Umbilical cord (tissue), 2 donors: Measurements from ENCODE around the gene VWDE. TPM values are rescaled to one million over a fixed set of nuclear protein-coding genes. Genes with fewer than 3 reads are reported as not detected.
"Not testable (repeated sequence)": the region's sequence is repeated elsewhere in the genome, so short reads cannot be mapped to it uniquely, and the experiment has no call there.

Experiments used
- DNase-seq: peaks from one replicate; pipeline ENCODE4 v3.0.0-alpha.2; 2015; ENCODE audit warnings: low spot score
- total RNA-seq: library from RNA; depleted of rRNA; stranded (reverse); fragments of >200 nt; gene quantifications from one replicate; pipeline ENCODE4 v1.2.3, GENCODE V29; 2014; ENCODE audit warnings: low replicate concordance; ENCODE audit not compliant: insufficient read depth

The VWDE gene
- 13.0 TPM for total RNA-seq

DNA sequence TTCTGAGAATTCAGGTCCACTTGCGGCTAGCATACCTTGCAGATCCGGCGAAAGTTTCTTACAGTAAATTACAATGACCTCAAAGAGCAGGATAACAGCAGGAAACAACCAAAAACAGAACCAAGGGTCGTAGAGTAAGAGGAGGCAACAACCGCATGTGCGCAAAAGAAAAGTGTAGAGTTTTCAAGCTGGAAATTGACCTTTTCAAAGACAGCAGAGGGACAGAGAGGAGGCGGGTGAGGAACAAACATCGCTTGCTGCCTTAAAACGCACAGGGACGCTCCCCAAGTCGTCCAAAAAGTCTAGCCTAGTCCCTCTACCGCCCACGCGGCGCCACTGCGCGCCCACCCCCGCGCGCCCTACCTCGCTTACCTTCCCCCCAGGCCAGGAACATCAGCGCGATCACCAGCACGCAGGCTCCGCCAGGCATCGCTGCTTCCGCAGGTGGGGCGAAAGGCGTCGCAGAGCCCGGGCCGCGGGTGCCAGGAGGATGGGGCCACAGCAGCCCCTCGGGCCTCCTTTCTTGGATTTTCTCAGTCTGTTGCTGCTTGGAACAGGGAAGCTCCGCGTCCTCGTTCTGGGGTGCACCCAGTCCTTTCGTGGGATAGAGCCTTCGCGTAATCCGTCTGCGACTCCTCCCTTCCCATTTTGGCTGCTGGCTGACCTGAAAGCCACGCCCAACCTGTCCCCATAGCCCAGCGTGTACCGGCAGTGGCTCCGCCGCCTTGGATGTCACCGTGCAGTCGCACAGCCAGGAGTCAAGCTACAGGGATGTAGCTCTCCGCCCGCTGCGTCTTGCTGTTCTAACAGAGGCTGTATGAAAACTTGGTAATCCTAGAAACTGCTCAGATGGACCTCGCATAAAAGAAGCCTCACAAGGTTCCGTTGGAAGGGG is at the start of gene VWDE:
TSS of gene VWDE (minus strand) at position 579 of the 895 bp plus-strand sequence. CDS start at position 430, 149 bp downstream.
- peak; percentile 6 for DNase-seq

DNA sequence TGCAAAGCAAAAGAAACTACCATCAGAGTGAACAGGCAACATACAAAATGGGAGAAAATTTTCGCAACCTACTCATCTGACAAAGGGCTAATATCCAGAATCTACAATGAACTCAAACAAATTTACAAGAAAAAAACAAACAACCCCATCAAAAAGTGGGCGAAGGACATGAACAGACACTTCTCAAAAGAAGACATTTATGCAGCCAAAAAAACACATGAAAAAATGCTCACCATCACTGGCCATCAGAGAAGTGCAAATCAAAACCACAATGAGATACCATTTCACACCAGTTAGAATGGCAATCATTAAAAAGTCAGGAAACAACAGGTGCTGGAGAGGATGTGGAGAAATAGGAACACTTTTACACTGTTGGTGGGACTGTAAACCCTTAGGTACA is 49.5 kb upstream of the VWDE start:
- DNase-seq, result not testable (repeated sequence)

DNA sequence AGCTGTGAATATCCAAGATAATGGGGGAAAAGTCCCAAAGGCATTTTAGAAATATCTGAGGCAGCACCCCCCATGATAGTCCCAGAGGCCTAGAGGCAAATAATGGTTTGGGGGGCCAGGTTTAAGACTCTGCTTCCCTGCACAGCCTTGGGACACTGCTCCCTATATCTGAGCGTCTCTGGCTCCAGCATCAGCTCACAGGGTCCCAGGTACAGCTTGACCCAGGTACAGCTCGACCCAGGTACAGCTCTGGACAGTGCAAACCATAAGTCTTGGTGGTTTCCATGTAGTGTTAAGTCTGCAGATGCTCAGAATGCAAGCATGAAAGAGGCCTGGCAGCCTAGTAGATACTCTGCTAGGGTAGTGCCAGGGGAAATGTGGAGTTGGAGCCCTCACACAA is 47.0 kb upstream of the VWDE start:
- no peak for DNase-seq

GRCh38 chr7:12444785-12445184 is 41.1 kb upstream of the VWDE start:
- DNase-seq, result no peak

DNA sequence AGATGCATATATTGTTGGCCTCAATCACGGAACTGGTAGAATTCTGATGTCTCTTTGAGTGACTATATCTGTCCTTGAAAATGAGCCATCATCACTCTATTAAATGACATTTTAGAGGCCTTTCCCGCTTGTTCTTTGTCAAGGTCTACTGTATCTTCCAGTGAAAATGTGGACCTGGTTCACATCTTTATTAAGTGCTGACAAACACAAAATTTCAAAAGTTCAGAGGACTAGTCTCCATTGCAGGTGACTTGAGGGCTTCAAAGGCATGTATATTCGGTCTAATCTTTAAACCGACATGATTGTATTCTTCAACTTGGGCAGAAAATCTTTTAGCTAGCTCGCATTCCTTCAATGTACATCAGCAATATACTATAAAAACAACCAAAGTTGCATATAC is 36.6 kb upstream of the VWDE start:
- no peak for DNase-seq

GRCh38 chr7:12436896-12437535 is 33.4 kb upstream of the VWDE start:
- peak; percentile 18 for DNase-seq

- no peak for DNase-seq
These were observed 32.5 kb upstream of the VWDE start for GRCh38 chr7:12436126-12436525.

DNA sequence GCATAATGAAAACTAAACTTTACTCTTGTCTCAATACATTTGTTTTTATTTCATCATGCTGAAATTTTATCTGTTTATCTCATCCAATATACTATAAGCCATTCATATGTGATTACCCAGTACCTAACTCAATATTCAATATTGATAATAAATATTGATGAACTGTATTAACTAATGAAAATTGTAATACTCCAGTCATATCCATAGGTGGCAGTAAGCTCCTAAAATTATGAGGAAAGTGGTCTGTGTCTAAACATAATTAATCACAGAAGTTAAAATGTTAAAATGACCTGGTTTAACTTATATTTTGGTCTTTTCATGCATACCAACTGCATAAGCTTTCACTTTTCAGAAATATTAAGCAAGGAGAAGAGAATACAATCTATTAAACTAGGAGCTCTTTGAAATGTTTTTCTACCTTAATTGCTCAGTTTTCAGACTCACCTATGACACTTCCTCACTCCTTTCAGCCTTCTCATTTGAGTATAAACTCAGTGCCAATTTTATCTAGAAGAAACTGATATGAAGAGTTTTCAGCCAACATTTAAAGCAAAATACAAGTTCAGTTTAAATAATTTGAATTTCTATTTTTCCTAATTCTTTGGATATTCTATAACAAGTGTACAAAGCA is 30.5 kb upstream of the VWDE start:
- DNase-seq, result no peak

DNA sequence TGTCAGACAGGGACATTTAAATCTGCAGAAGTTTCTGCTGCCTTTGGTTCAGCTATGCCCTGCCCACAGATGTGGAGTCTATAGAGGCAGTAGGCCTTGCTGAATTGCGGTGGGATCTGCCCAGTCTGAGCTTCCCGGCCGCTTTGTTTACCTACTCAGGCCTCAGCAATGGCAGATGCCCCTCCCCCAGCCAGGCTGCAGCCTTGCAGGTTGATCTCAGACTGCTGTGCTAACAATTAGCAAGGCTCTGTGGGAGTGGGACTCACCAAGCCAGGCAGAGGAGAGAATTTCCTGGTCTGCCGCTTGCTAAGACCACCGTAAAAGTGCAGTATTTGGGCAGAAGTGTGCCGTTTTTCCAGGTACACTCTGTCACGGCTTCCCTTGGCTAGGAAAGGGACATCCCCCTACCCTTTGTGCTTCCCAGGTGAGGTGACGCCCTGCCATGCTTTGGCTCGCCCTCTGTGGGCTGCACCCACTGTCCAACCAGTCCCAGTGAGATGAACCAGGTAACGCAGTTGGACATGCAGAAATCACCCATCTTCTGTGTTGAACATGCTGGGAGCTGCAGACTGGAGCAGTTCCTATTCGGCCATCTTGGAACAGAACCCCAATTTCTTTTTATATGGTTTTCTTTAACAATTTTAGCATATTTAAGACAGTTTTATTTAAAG is 28.4 kb upstream of the VWDE start:
- no peak for DNase-seq

DNA sequence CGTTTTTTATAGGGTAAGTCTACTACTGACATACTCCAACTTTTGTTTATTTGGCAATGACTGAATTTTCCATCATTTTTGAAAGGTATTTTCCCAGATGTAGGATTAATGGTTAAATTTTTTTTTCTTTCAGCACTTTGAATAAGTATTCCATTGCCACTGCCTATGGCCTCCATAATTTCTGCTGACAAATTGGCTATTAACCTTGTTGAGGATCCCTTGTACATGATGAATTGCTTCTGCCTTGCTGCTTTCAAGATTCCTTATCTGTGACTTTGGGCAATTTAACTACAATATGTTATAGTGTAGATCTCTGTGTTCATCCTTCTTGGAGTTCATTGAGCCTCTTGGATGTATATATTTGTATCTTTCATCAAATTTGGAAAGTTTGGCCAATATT is 21.6 kb upstream of the VWDE start:
- no peak for DNase-seq

DNA sequence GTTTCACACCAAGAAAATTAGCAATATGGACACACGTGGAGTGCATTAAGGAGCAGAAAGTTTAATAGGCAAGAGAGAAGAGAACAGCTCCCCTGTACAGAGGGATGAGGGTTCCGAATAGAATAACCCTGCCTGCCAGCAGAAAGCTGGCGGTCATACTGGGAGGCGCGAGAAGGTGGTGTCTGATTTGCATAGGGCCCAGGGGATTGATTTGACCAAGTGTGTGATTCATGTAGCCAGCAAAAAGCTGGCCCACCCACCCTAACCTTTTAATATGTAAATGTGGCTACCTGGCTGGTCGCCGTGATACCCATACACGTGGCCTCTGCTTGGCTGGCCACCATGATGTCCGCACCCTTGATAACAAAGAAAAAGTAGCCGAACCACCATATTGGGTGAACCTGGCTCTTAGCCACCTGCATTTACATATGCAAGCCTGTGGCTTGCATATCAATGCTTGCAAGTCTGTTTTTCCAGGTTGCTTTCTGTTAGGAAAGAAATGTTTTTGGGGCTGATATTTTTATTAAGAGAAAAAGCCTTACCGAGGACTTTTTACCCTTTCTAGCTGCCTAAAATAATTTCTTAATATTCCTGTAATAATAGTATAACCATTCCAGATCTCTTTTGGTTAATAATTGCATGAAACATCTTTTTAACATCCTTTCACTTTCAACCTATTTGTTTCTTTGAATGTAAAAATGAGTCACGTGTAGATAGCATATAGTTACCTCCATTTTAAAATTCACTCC is 20.5 kb upstream of the VWDE start:
- no peak for DNase-seq

- no peak for DNase-seq
These were observed 19.8 kb upstream of the VWDE start for GRCh38 chr7:12423355-12423996.

DNA sequence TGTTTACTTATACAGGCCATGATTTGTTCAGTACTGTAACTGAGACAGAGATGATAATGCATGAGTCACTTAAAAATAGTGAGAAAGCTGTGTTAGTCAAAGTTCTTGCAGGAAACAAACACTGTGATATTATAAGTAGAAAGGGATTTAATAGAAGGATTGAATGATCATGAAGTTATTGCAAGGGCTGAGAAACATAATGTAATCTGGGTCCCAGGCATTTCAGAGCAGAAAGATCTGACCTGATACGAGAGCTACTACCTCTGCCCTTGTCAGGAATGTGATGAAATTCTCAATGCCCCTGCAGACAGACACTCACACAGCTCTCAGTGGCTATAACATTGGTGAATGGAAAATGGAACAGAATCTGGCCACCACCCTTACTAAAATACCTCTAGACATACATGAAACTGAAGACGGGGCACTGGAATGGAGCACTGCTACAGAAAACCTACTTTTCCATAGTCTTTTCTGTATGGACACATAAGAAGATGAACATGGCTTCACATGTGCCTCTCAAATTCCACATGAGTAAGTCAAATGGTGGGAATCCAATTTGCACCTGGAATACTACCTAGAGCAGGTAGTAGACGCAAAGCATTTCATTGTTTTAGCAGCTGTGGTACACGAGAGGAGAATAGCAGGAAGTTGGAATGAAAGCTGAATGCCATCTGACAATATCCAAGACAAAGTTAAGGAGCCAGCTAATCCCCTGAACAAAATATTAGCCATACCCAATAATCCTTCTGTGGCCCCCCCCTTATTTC is 19.1 kb upstream of the VWDE start:
- DNase-seq, result no peak

DNA sequence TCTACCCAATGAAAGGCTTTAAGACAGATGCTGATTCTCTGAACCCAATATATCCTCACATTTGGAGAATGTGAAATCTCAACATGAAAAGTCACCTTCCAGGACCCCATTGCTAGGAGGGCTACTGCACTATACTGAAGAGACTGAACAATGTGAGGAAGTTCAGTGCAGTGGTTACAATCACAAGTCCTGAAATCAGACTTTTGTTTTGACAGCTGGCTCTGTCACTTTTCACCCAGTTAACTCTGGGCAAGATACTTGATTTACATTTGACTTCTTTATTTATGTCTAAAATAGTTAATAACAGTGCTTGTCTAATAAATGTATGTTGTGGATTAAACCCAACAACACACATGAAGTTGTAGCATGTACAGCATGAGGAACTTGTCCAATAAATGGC is 14.8 kb upstream of the VWDE start:
- no peak for DNase-seq

DNA sequence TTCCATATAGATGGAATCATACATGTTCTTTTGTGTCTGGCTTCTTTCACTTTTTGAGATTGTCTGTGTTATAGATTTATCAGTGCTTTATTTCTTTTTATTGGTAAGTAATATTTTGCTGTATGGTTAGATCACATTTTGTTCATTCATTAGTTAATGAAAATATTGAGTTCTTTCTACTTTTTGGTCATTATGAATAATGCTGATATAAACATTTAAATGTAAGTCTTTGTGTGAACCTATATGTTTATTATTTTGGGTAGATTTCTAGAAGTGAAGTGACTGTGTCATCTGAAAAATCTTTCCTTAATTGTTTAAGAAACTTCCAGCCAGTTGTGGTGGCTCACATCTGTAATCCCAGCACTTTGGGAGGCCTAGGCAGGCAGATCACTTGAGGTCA is 11.4 kb upstream of the VWDE start:
- DNase-seq, result no peak

DNA sequence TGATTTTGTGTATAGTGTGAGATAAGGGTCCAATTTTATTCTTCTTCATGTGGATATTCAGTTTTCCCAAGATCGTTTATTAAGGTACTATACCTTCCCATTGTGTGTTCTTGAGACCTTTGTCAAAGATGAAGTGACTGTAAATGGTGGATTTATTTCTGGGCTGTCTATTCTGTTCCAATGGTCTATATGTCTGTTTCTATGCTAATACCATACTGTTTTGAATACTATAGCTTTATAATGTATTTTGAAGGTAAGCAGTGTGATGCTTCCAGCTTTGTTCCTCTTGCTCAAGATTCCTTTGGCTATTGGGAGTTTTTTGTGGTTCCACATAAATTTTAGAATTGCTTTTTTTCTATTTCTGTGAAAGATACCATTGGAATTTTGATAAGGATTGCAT is 8.7 kb upstream of the VWDE start:
- no peak for DNase-seq

DNA sequence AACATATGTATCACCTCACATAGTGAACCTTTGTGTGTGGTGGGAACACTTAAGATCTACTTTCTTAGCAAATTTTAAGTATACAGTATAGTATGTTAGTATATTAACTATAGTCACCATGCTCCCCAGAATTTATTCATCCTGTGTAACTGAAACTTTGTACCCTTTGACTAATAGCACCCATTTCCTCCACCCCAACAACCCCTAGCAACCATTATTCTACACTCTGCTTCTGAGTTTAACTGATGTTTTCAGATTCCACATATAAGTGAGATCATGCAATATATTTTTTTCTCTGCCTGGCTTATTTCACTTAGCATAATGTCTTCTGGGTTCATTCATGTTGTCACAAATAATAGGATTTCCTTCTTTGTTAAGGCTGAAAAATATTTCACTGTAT is 6.9 kb upstream of the VWDE start:
- no peak for DNase-seq

DNA sequence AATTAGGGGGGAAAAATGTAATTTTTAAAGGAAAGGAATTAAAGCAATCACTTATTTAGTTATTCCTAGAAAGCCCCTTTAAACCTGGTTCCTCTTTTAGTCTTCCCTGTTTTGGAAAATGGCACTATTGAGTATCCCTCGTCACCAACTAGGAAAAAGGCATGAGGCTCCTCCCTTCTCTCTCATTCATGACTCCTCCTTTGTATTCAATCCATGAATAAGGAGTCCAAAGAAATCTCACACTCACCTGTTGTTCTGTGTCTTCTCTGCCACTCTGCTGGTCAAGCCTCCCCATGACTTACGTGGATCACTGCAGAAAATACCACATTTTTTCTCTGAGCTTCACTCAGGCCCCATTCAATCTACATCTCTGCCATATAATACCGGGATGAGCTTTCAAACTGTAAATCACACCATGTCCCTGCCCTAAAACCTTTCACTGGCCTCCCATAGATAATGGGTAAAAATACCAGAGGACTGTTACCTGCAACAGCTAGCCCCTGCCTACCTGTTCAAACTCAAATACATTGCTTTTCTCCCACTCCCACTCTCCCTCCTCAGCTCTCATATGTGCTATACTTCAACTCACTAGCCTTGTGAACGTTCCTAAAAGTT is 5.5 kb upstream of the VWDE start:
- DNase-seq, result no peak

DNA sequence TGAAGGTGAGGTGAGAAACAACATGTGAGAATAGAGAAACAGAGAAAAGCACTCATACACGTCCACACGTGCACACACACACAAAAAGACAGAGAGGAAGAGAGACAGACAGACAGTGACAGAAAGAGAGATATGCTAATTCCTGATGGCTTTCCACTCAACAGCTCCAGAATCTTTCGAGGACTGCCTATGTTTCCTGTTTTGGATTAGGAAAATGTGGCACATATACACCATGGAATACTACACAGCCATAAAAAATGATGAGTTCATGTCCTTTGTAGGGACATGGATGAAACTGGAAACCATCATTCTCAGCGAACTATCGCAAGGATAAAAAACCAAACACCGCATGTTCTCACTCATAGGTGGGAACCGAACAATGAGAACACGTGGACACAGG is 4.0 kb upstream of the VWDE start:
- not testable (repeated sequence) for DNase-seq

DNA sequence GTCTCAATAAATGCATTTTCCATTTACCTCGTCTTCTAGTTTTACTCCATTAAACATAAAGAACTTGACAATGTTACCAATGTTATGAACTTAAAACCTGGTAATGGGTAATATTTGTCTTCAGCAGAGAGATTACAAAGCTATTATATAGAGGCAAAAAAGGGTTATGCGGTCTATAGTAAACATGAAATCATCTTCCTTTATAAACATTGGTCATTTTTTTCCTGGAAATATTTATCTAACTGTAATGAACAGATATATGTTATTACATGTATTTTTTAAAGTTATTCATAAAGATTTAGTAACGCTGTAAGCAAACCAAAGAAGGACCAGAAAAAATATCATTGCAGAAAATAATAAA is 1.3 kb downstream of the VWDE start:
- no peak for DNase-seq
